HCT116 (cell line): ENCODE results near the gene S100A11. TPM values are rescaled to one million over a fixed set of nuclear protein-coding genes. Genes with fewer than 3 reads are reported as not detected.

ENCODE experiments used
- ATAC-seq: fragments of 200-7000 bp; cut with Tn5 transposase; 2 replicates; pipeline ENCODE4 v1.9.1; 2020; ENCODE audit warnings: mild to moderate bottlenecking, moderate library complexity
- BruUV-seq: library from RNA; stranded (reverse); fragments of 400-500 nt; replicated peaks from 2 replicates; lab custom pipeline; 2021; lab: Mats Ljungman, UMichigan
- CTCF ChIA-PET: fragments of 300-600 bp; sonication (Branson Sonifier 250); formaldehyde crosslinking; loops from one replicate; lab custom pipeline; 2021; ENCODE audit warnings: antibody characterized with exemption; lab: Charles Lee
- POLR2A ChIA-PET: fragments of 300-600, 350-600 bp; sonication (Branson Sonifier 250); formaldehyde crosslinking; loops from one replicate; lab custom pipeline; 2021; ENCODE audit warnings: antibody characterized with exemption; lab: Charles Lee
- RAD21 ChIA-PET, 2 experiments: fragments of 300-600 bp; sonication (Branson Sonifier 250); formaldehyde crosslinking; loops; one replicate each; lab custom pipeline; 2023; ENCODE audit warnings: low total read pairs in 2 of 2; ENCODE audit not compliant: uncharacterized antibody in 2 of 2, unreplicated experiment in 2 of 2, low non-redundant PET in 1 of 2; lab: Charles Lee
- DNase-seq: peaks from one replicate; pipeline ENCODE4 v3.0.0-alpha.2; 2010; ENCODE audit warnings: low read depth, low spot score
- H2AFZ ChIP-seq: fragments of 200-600 bp; shearing (Covaris generic), sonication (generic); 2 replicates; pipeline ENCODE4 v1.6.1; 2017; ENCODE audit warnings: low read depth, mixed run types, mixed read lengths, antibody characterized with exemption, low read length; ENCODE audit not compliant: poor library complexity, severe bottlenecking
- H3K27ac ChIP-seq: 2 replicates; pipeline ENCODE4 v1.5.1; 2012; ENCODE audit warnings: low read depth, low read length
- H3K27me3 ChIP-seq: fragments of 200-600 bp; sonication (generic); 2 replicates; pipeline ENCODE4 v1.6.1; 2016; ENCODE audit warnings: mixed run types, low read length, mixed read lengths; ENCODE audit not compliant: insufficient read depth
- H3K36me3 ChIP-seq, 2 experiments: fragments of 200-500 bp in 1 of 2; fragments of 200-600 bp in 1 of 2; sonication (Bioruptor generic) in 1 of 2; sonication (generic) in 1 of 2; 2 replicates each; pipeline versions ENCODE4 v1.5.1 to v1.6.1; 2014 to 2016; ENCODE audit warnings: low read length in 2 of 2, inconsistent platforms in 1 of 2, mixed read lengths in 1 of 2, mixed run types in 1 of 2; ENCODE audit not compliant: insufficient read depth in 2 of 2, control insufficient read depth in 1 of 2
- H3K4me1 ChIP-seq, 2 experiments: fragments of 200-600 bp in 1 of 2; sonication (generic) in 1 of 2; 2 replicates each; pipeline versions ENCODE4 v1.5.1 to v1.6.1; 2012 to 2017; ENCODE audit warnings: low read length in 2 of 2, inconsistent platforms in 1 of 2, mild to moderate bottlenecking in 1 of 2, mixed read lengths in 1 of 2, mixed run types in 1 of 2, moderate library complexity in 1 of 2; ENCODE audit not compliant: insufficient read depth in 2 of 2, control insufficient read depth in 1 of 2
- H3K4me2 ChIP-seq: fragments of 200-600 bp; sonication (generic); 2 replicates; pipeline ENCODE4 v1.6.1; 2017; ENCODE audit warnings: mixed run types, low read length, mixed read lengths
- H3K4me3 ChIP-seq, 2 experiments: fragments of 200-600 bp in 1 of 2; sonication (generic) in 1 of 2; replicated peaks in 1 of 2; 2 replicates each; pipeline ENCODE4 v1.5.1; 2011 to 2016; ENCODE audit warnings: low read length in 2 of 2, control low read depth in 1 of 2, low read depth in 1 of 2, mild to moderate bottlenecking in 1 of 2, mixed read lengths in 1 of 2, mixed run types in 1 of 2
- H3K79me2 ChIP-seq: fragments of 200-600 bp; sonication (generic); 2 replicates; pipeline ENCODE4 v1.6.1; 2017; ENCODE audit warnings: mild to moderate bottlenecking, mixed run types, low read length, moderate library complexity, mixed read lengths; ENCODE audit not compliant: insufficient read depth
- H3K9ac ChIP-seq: fragments of 200-600 bp; sonication (generic); 2 replicates; pipeline ENCODE4 v1.6.1; 2016; ENCODE audit warnings: low read length, mixed read lengths
- H3K9me2 ChIP-seq: fragments of 200-600 bp; sonication (generic), shearing (Covaris generic); 2 replicates; pipeline ENCODE4 v1.6.1; 2017; ENCODE audit warnings: mixed run types, mild to moderate bottlenecking, moderate library complexity; ENCODE audit not compliant: insufficient read depth
- H3K9me3 ChIP-seq, 2 experiments: fragments of 200-500 bp in 1 of 2; fragments of 200-600 bp in 1 of 2; sonication (Bioruptor generic) in 1 of 2; sonication (generic) in 1 of 2; 2 replicates each; pipeline ENCODE4 v1.6.1; 2014 to 2017; ENCODE audit warnings: low read length in 2 of 2, mixed read lengths in 2 of 2, inconsistent platforms in 1 of 2, low read depth in 1 of 2, mild to moderate bottlenecking in 1 of 2, mixed run types in 1 of 2, moderate library complexity in 1 of 2; ENCODE audit not compliant: control insufficient read depth in 1 of 2, insufficient read depth in 1 of 2
- H4K20me1 ChIP-seq: fragments of 200-600 bp; sonication (generic), shearing (Covaris generic); 2 replicates; pipeline ENCODE4 v1.6.1; 2017; ENCODE audit warnings: mixed run types, mild to moderate bottlenecking, moderate library complexity; ENCODE audit not compliant: insufficient read depth
- CBX3 ChIP-seq: IDR thresholded peaks from 2 replicates; pipeline ENCODE4 v1.6.1; 2012; ENCODE audit warnings: low read depth
- ELF1 ChIP-seq: IDR thresholded peaks from 2 replicates; pipeline ENCODE4 v1.6.1; 2012; ENCODE audit warnings: low read depth, borderline replicate concordance
- EZH2 ChIP-seq: fragments of 200-600 bp; sonication (generic); IDR thresholded peaks from 2 replicates; pipeline ENCODE4 v1.6.1; 2017; ENCODE audit warnings: antibody characterized with exemption, mixed run types
- EZH2phosphoT487 ChIP-seq: fragments of 200-600 bp; IDR thresholded peaks from 2 replicates; pipeline ENCODE4 v1.6.1; 2018; ENCODE audit warnings: antibody characterized with exemption, borderline replicate concordance
- FOSL1 ChIP-seq: IDR thresholded peaks from 2 replicates; pipeline ENCODE4 v1.6.1; 2012; ENCODE audit warnings: low read depth
- MAX ChIP-seq: IDR thresholded peaks from 2 replicates; pipeline ENCODE4 v1.6.1; 2012
- SP1 ChIP-seq: IDR thresholded peaks from 2 replicates; pipeline ENCODE4 v1.6.1; 2012; ENCODE audit warnings: low read depth
- TCF7L2 ChIP-seq: IDR thresholded peaks from 2 replicates; pipeline ENCODE4 v1.7.0; 2011; ENCODE audit warnings: borderline replicate concordance, inconsistent platforms; ENCODE audit not compliant: insufficient read depth, insufficient read length; ENCODE audit errors: extremely low read depth
- ZFX ChIP-seq: fragments of 450-650 bp; IDR thresholded peaks from 2 replicates; pipeline ENCODE4 v1.6.1; 2017
- ZNF274 ChIP-seq: fragments of 200-500 bp; sonication (Bioruptor generic); IDR thresholded peaks from 2 replicates; pipeline ENCODE4 v1.6.1; 2014; ENCODE audit warnings: mild to moderate bottlenecking, low read depth, low read length, inconsistent platforms
- intact Hi-C: fragments of 100-400 bp; cut with micrococcal nuclease; formaldehyde crosslinking; loops from 2 replicates; pipeline ENCODE4 v1.10.0; 2022
- total RNA-seq: library from RNA; stranded (reverse); gene quantifications from one replicate; pipeline ENCODE4 v1.2.1, GENCODE V29; 2021; ENCODE audit not compliant: unreplicated experiment
- TF ChIP-seq, protein P1 (sequence below): IDR thresholded peaks from 2 replicates; pipeline ENCODE4 v1.6.1; 2011; ENCODE audit warnings: mild to moderate bottlenecking, low read length, moderate library complexity; ENCODE audit not compliant: insufficient replicate concordance; ENCODE audit errors: extremely low read depth
- TF ChIP-seq, protein P2 (sequence below): IDR thresholded peaks from 2 replicates; pipeline ENCODE4 v1.6.1; 2012; ENCODE audit warnings: low read depth

S100A11 gene
- total RNA-seq, 1 experiment from 2014 or later = 229 TPM

DNA sequence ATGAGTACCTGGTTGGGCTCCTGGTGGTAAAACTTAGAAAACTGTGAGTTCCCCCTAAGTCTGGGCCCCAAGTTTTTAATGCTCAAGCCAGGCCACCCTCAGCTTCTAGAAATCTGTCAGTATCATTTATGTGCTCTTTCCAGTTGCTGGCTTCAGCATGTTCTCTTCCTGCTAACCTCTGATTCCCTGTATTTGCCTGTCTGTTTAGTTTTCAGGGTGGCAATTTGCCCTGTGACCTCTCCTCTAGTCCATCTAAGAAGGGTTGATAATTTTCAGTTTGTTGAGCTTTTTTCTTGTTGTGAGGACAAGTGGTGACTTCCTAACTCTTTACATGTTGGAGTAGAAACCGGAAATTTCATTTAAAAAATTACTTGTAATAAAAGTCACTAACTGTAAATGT is 27.1 kb downstream of the S100A11 start:
- no peak for ATAC-seq
- H2AFZ ChIP-seq = no peak overlapping the region
- no peak for TF ChIP-seq EZH2phosphoT487
- TF ChIP-seq MAX = no peak
- TF ChIP-seq ZNF274 = no peak
- no peak for TF ChIP-seq ZFX
- TF ChIP-seq CBX3 = no peak
- TF ChIP-seq ELF1 = no peak
- TF ChIP-seq, protein P1, sequence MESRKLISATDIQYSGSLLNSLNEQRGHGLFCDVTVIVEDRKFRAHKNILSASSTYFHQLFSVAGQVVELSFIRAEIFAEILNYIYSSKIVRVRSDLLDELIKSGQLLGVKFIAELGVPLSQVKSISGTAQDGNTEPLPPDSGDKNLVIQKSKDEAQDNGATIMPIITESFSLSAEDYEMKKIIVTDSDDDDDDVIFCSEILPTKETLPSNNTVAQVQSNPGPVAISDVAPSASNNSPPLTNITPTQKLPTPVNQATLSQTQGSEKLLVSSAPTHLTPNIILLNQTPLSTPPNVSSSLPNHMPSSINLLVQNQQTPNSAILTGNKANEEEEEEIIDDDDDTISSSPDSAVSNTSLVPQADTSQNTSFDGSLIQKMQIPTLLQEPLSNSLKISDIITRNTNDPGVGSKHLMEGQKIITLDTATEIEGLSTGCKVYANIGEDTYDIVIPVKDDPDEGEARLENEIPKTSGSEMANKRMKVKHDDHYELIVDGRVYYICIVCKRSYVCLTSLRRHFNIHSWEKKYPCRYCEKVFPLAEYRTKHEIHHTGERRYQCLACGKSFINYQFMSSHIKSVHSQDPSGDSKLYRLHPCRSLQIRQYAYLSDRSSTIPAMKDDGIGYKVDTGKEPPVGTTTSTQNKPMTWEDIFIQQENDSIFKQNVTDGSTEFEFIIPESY = no peak
- no peak for TF ChIP-seq TCF7L2
- no peak for TF ChIP-seq SP1
- TF ChIP-seq, protein P2, sequence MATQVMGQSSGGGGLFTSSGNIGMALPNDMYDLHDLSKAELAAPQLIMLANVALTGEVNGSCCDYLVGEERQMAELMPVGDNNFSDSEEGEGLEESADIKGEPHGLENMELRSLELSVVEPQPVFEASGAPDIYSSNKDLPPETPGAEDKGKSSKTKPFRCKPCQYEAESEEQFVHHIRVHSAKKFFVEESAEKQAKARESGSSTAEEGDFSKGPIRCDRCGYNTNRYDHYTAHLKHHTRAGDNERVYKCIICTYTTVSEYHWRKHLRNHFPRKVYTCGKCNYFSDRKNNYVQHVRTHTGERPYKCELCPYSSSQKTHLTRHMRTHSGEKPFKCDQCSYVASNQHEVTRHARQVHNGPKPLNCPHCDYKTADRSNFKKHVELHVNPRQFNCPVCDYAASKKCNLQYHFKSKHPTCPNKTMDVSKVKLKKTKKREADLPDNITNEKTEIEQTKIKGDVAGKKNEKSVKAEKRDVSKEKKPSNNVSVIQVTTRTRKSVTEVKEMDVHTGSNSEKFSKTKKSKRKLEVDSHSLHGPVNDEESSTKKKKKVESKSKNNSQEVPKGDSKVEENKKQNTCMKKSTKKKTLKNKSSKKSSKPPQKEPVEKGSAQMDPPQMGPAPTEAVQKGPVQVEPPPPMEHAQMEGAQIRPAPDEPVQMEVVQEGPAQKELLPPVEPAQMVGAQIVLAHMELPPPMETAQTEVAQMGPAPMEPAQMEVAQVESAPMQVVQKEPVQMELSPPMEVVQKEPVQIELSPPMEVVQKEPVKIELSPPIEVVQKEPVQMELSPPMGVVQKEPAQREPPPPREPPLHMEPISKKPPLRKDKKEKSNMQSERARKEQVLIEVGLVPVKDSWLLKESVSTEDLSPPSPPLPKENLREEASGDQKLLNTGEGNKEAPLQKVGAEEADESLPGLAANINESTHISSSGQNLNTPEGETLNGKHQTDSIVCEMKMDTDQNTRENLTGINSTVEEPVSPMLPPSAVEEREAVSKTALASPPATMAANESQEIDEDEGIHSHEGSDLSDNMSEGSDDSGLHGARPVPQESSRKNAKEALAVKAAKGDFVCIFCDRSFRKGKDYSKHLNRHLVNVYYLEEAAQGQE = no peak
- no peak for TF ChIP-seq EZH2
- no peak for TF ChIP-seq FOSL1

More for the DNA sequence above, 27.1 kb downstream of the S100A11 start:
- POLR2A ChIA-PET = no interaction called here
- H3K27me3 ChIP-seq = no peaks in the 10 kb centered on the region
- BruUV-seq = no TSS peak
- H3K36me3 ChIP-seq = no peaks in the 10 kb centered on the region
- peaks cover 0 to 4% of the 10 kb centered on the region in 2 experiments; a peak in 1 of 4 replicates for H3K4me1 ChIP-seq
- no peaks in the 10 kb centered on the region for H3K9me2 ChIP-seq
- H4K20me1 ChIP-seq = no peaks in the 10 kb centered on the region
- H3K9me3 ChIP-seq = no peaks in the 10 kb centered on the region
- RAD21 ChIA-PET = interaction anchor here in 1 of 2 experiments (0.9 kb wide), 1 partner anchor 74 kb away, joined by 3 read pairs; no protein-coding TSS in a partner anchor
- H3K27ac ChIP-seq = no peak overlapping the region
- no peak overlapping the region for H3K4me2 ChIP-seq
- intact Hi-C loops = no loop called here
- H3K79me2 ChIP-seq = no peaks in the 10 kb centered on the region
- H3K9ac ChIP-seq = no peak overlapping the region
- DNase-seq = no peak
- H3K4me3 ChIP-seq = no peak overlapping the region
- CTCF ChIA-PET = no interaction called here
